Testis (tissue), 2 donors: Measurements from ENCODE around the gene FAM25A.

Source experiments
- CTCF ChIP-seq, 3 experiments: fragments of 450-650 bp in 2 of 3; fragments of 200-600 bp in 1 of 3; sonication (generic) in 1 of 3; IDR thresholded peaks; one replicate each; pipeline ENCODE4 v1.5.1; 2016 to 2019; ENCODE audit warnings: antibody characterized with exemption in 3 of 3, mild to moderate bottlenecking in 2 of 3, moderate library complexity in 1 of 3
- POLR2A ChIP-seq: fragments of 450-650 bp; IDR thresholded peaks from one replicate; pipeline ENCODE4 v1.6.1; 2017; ENCODE audit warnings: antibody characterized with exemption, mild to moderate bottlenecking, moderate library complexity

DNA sequence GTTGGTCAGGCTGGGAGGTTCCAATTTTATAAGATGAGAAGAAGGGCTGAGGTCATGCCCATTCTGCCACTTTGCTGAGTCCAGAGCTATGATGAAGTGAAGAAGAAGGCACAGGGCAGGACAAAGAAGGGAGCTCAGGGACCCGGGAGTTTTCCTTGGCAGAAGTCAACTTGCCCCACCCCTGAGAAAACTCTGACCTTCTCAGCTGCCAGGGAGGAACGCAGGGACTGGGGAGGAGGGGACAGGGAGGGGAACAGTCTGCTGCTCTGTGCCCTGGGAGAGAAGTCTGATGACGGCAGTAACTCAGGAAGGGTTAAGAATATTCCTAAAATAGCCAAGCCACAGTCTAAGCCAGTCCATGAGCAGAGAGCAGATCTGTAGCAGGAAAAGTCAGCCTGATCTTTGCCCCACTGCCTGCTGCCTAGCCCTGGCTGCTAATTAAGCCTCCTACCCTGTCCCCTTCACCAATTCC lies 40.1 kb upstream of the FAM25A start:
- no peak for TF ChIP-seq CTCF (IDR thresholded peaks at IDR 0.05)
- no peak for TF ChIP-seq POLR2A
